Ishikawa (cell line): ENCODE results near the gene SQSTM1.

ENCODE experiments used
- CREB1 ChIP-seq: IDR thresholded peaks from 2 replicates; pipeline ENCODE4 v1.6.1; 2012; ENCODE audit warnings: low read depth
- EP300 ChIP-seq: IDR thresholded peaks from 2 replicates; pipeline ENCODE4 v1.6.1; 2012; ENCODE audit warnings: borderline replicate concordance
- FOXM1 ChIP-seq: IDR thresholded peaks from 2 replicates; pipeline ENCODE4 v1.6.1; 2012; ENCODE audit warnings: low read depth, borderline replicate concordance
- MAX ChIP-seq: IDR thresholded peaks from 2 replicates; pipeline ENCODE4 v1.6.1; 2012
- NFIC ChIP-seq: IDR thresholded peaks from 2 replicates; pipeline ENCODE4 v1.6.1; 2012
- REST ChIP-seq: IDR thresholded peaks from 2 replicates; pipeline ENCODE4 v1.6.1; 2012; ENCODE audit warnings: low read depth, mild to moderate bottlenecking
- TAF1 ChIP-seq: IDR thresholded peaks from 2 replicates; pipeline ENCODE4 v1.6.1; 2012; ENCODE audit warnings: low read depth, mild to moderate bottlenecking
- TCF12 ChIP-seq: IDR thresholded peaks from 2 replicates; pipeline ENCODE4 v1.6.1; 2012; ENCODE audit warnings: low read depth
- TEAD4 ChIP-seq: IDR thresholded peaks from 2 replicates; pipeline ENCODE4 v1.6.1; 2012
- YY1 ChIP-seq: IDR thresholded peaks from 2 replicates; pipeline ENCODE4 v1.6.1; 2012; ENCODE audit warnings: low read depth

- no peak for TF ChIP-seq YY1
- no peak for TF ChIP-seq MAX
- TF ChIP-seq TCF12, result no peak
- TF ChIP-seq REST, result no peak
- TF ChIP-seq FOXM1, result no peak
- no peak for TF ChIP-seq NFIC
- no peak for TF ChIP-seq EP300
- TF ChIP-seq TAF1, result no peak
- TF ChIP-seq TEAD4, result no peak
- TF ChIP-seq CREB1, result no peak
Measured at GRCh38 chr5:179872828-179873575, 52.3 kb downstream of the SQSTM1 start.
